Common myeloid progenitor, CD34-positive (primary cell): ENCODE measurements around the gene MORN1.

Experiments used
- CTCF ChIA-PET: fragments of 350-600 bp; sonication (Branson Sonifier 250); formaldehyde crosslinking; loops from one replicate; lab custom pipeline; 2021; ENCODE audit warnings: antibody characterized with exemption; lab: Charles Lee
- POLR2A ChIA-PET: fragments of 350-600 bp; sonication (Branson Sonifier 250); formaldehyde crosslinking; loops from one replicate; lab custom pipeline; 2021; ENCODE audit warnings: antibody characterized with exemption; lab: Charles Lee
- DNase-seq, 3 donors: peaks; one replicate each; pipeline versions ENCODE4 v3.0.0 to v3.0.0-alpha.2; 2013
- H3K27ac ChIP-seq, 2 experiments: 1 replicate in 1 of 2; 2 replicates in 1 of 2; pipeline ENCODE4 v1.7.0; 2013; ENCODE audit warnings: inconsistent platforms in 2 of 2, low read length in 2 of 2, mild to moderate bottlenecking in 2 of 2, low read depth in 1 of 2, moderate library complexity in 1 of 2; ENCODE audit not compliant: severe bottlenecking in 2 of 2, insufficient read depth in 1 of 2, poor library complexity in 1 of 2
- H3K27me3 ChIP-seq, 5 experiments: replicated peaks in 2 of 5; 1 replicate in 3 of 5; 2 replicates in 2 of 5; pipeline versions ENCODE4 v1.6.1 to v1.7.0; 2013; ENCODE audit warnings: low read length in 4 of 5, mild to moderate bottlenecking in 2 of 5, moderate library complexity in 2 of 5, inconsistent platforms in 1 of 5; ENCODE audit not compliant: insufficient read depth in 5 of 5, control insufficient read depth in 4 of 5
- H3K36me3 ChIP-seq, 4 experiments: 1 replicate in 2 of 4; 2 replicates in 2 of 4; pipeline versions ENCODE4 v1.6.1 to v1.7.0; 2013; ENCODE audit warnings: low read length in 3 of 4, control low read depth in 1 of 4, mild to moderate bottlenecking in 1 of 4; ENCODE audit not compliant: control insufficient read depth in 4 of 4, insufficient read depth in 4 of 4
- H3K4me1 ChIP-seq, 4 experiments: 1 replicate in 3 of 4; 2 replicates in 1 of 4; pipeline versions ENCODE4 v1.6.1 to v1.7.1; 2013; ENCODE audit warnings: low read length in 3 of 4, mild to moderate bottlenecking in 3 of 4, control low read depth in 1 of 4, inconsistent platforms in 1 of 4, moderate library complexity in 1 of 4; ENCODE audit not compliant: control insufficient read depth in 4 of 4, insufficient read depth in 4 of 4; ENCODE audit errors: control extremely low read depth in 1 of 4
- H3K4me3 ChIP-seq, 7 experiments: 1 replicate in 4 of 7; 2 replicates in 3 of 7; pipeline versions ENCODE4 v1.5.1 to v1.7.0; 2013; ENCODE audit warnings: mild to moderate bottlenecking in 7 of 7, low read length in 6 of 7, moderate library complexity in 6 of 7, inconsistent platforms in 2 of 7, low read depth in 2 of 7, control low read depth in 1 of 7; ENCODE audit not compliant: insufficient read depth in 4 of 7, control insufficient read depth in 1 of 7; ENCODE audit errors: extremely low read depth in 1 of 7
- H3K9me3 ChIP-seq, 5 experiments: 1 replicate in 4 of 5; 2 replicates in 1 of 5; pipeline versions ENCODE4 v1.6.1 to v1.7.1; 2013; ENCODE audit warnings: low read length in 4 of 5, mild to moderate bottlenecking in 2 of 5, inconsistent platforms in 1 of 5, low read depth in 1 of 5, moderate library complexity in 1 of 5; ENCODE audit not compliant: control insufficient read depth in 4 of 5, insufficient read depth in 2 of 5; ENCODE audit errors: control extremely low read depth in 1 of 5
- WGBS: methylation state at CpG from one replicate; pipeline ENCODE4 v1.1.5; 2013; ENCODE audit not compliant: insufficient coverage; 5-methylcytosine and 5-hydroxymethylcytosine counted together

MORN1 gene

DNA sequence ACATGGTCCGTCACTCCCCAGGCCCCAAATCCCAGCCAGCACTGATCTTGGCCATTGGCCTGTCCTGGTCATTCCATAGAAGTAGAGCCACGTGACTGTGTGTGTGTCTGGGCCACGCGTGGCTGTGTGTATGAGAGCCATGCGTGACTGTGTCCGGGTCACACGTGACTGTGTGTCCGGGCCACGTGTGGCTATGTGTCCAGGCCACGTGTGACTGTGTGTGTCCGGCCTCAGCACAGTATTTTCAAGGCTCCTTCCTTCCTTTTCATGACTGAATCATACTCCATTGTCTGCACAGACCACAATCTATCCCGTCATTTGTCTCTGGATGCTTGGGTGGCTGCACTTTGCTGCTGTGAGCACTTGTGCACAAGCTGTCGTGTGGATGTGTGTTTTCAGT lies 95.8 kb downstream of the MORN1 start:
- no peak overlapping the region for H3K4me3 ChIP-seq
- ChIA-PET CTCF (interaction anchor here (0.5 to 1.8 kb wide), 2 partner anchors 20 to 95 kb away, joined by 3 to 4 read pairs; no protein-coding TSS in a partner anchor), POLR2A (interaction anchor here (1.0 to 1.3 kb wide), 2 partner anchors 19 to 61 kb away, joined by 3 to 4 read pairs; no protein-coding TSS in a partner anchor)
- DNase-seq = no peak
- H3K27ac ChIP-seq = no peak overlapping the region
- 96% methylated on average over 11 of the region's 13 CpGs for WGBS
- H3K9me3 ChIP-seq = no peaks in the 10 kb centered on the region
- H3K27me3 ChIP-seq = no peaks in the 10 kb centered on the region
- peaks cover 6 to 93% (median 83%) of the 10 kb centered on the region in 4 experiments for H3K4me1 ChIP-seq
- H3K36me3 ChIP-seq = peaks cover 0 to 6% (median 0%) of the 10 kb centered on the region in 4 experiments

DNA sequence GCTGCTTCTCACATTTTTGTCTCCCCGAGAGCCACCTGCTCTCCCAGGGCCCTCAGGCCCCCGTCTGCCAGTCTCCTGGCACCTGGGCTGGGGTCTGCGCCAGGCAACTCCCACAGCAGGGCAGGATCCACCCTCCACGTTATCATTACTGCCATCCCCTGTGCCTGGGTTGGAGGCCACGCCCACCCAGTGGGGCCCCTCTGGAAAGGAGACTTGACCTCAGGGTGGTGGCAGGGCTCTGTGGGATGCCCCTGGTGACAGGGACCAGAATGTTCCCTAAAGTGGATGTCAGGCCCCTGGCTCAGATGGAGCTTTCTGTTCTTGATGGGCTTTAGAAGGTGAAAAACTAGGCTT lies 96.7 kb downstream of the MORN1 start:
- Histone ChIP-seq H3K36me3 (peaks cover 0 to 6% (median 0%) of the 10 kb centered on the region in 4 experiments), H3K27ac (no peak overlapping the region), H3K27me3 (no peaks in the 10 kb centered on the region), H3K9me3 (no peaks in the 10 kb centered on the region), H3K4me1 (peaks cover 6 to 93% (median 83%) of the 10 kb centered on the region in 4 experiments), H3K4me3 (peak overlapping the region in 2 of 7 experiments; percentile 37 to 42)
- POLR2A ChIA-PET = interaction anchor here (1.0 to 2.2 kb wide), 4 partner anchors 14 to 39 kb away, joined by 4 to 15 read pairs (median 6); no protein-coding TSS in a partner anchor
- 55% methylated on average over 4 of the region's 5 CpGs for WGBS
- no peak for DNase-seq
- CTCF ChIA-PET = interaction anchor here (0.5 to 2.8 kb wide), 3 partner anchors 21 to 105 kb away, joined by 3 to 8 read pairs (median 4); no protein-coding TSS in a partner anchor

DNA sequence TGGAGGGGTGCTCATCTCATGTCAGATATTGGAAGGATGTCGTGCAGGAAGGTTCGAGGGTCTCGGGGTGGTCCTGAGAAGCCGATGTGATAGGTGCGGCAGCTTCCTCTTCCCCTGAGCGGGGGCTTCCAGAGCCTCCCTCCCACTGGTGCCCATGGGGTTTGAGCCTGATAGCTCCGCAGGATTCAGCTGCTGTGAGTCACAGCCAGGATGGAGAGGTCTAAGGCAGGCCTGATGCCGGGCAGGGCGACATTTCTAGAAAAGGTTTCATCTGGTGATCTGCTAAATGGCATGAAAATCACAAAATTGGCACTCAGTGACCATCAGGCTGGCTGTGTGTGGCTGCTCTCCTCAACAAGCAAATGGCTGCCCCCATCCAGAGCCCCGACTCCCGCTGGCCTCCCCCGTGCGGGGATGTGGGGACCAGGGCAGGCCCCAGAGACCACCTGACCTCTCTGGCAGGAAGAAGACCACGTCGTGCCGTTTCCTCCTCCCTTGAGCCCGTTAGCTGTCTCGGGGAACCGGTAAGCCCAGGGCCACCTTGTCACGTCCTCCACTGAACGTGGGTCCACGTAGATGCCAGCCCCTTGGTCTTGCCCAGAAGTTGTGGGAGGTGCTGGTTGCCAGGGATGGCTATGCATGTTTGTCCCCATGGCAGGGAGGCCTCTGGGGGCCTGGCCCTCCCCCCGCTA lies 97.2 kb downstream of the MORN1 start:
- CTCF ChIA-PET = interaction anchor here (0.5 to 2.8 kb wide), 4 partner anchors 18 to 105 kb away, joined by 3 to 8 read pairs (median 4); no protein-coding TSS in a partner anchor
- H3K9me3 ChIP-seq = no peaks in the 10 kb centered on the region
- peaks cover 0 to 6% (median 0%) of the 10 kb centered on the region in 4 experiments for H3K36me3 ChIP-seq
- H3K4me1 ChIP-seq = peaks cover 6 to 93% (median 82%) of the 10 kb centered on the region in 4 experiments
- H3K27me3 ChIP-seq = no peaks in the 10 kb centered on the region
- 48% methylated on average over 17 of the region's 23 CpGs for WGBS
- DNase-seq = peak in 2 of 3 donors; percentile 65 to 75
- H3K4me3 ChIP-seq = peak overlapping the region in 2 of 7 experiments; percentile 37 to 42
- H3K27ac ChIP-seq = no peak overlapping the region
- POLR2A ChIA-PET = interaction anchor here (0.8 to 2.2 kb wide), 5 partner anchors 14 to 87 kb away, joined by 3 to 15 read pairs (median 4); no protein-coding TSS in a partner anchor

DNA sequence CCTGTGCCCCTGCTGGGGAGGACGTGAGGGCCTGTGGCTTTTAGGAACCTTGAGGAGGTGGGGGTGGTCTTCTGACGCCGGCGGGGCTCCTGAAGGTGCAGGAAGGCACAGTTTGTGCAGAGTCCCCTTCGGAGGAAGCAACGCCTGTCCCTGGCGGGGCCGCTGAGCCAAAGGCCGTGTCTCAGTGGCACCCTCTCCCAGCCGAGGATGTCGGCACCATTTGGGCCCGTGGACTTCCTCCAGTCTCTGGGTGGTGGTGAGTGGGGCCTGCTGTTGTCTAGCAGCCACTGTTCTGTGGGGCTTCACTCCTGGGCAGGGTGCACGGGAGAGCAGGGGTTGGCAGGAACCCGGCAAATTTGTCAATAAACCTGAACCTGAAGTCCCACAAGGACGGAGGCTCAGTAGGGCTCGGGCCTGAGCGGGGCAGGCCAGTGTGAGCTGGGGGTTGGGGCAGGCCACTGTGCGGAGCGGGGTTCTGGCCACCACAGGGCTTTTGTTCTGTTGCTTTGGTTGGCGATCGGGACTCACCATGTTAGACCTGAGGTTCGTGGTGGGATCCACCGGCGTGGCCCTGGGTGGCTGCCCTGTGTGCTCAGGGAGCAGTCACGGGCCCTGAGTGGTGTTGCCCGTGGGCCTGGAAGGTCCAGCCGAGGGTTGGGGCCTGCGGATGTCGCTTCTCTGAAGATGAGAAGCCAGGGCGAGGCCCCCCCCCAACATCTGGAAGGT lies 98.5 kb downstream of the MORN1 start:
- Histone ChIP-seq H3K9me3 (no peaks in the 10 kb centered on the region), H3K4me3 (no peak overlapping the region), H3K4me1 (peaks cover 10 to 92% (median 81%) of the 10 kb centered on the region in 4 experiments), H3K27ac (no peak overlapping the region), H3K27me3 (no peaks in the 10 kb centered on the region), H3K36me3 (peaks cover 0 to 6% (median 0%) of the 10 kb centered on the region in 4 experiments)
- DNase-seq = no peak
- WGBS = 86% methylated on average over 26 of the region's 30 CpGs
- CTCF ChIA-PET = interaction anchor here (1.0 to 5.4 kb wide), 8 partner anchors 7 to 89 kb away, joined by 3 to 31 read pairs (median 5); no protein-coding TSS in a partner anchor
- POLR2A ChIA-PET = interaction anchor here (0.8 to 5.4 kb wide), 5 partner anchors 7 to 89 kb away, joined by 3 to 80 read pairs (median 9); no protein-coding TSS in a partner anchor

DNA sequence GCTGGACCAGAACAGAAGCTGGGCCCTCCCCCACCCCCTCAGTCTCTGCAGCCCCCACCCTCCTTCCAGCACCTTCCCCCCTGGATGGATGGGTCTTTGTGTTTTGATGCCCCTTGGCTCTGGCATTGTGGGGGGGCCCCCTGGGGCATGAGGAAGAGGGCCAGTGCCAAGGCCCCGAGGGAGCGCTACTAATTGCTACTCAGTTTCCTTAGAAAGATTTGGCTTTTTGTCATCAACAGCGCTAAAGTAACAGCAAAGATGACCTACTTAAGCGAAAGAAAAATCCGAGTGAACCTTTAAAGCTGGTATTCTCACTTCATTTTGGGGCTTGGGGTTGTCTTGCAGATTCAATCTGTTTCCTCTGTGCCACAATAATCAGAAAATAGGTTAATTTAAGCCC lies 99.8 kb downstream of the MORN1 start:
- CTCF ChIA-PET = interaction anchor here (0.8 to 5.4 kb wide), 15 partner anchors 8 to 97 kb away, joined by 3 to 31 read pairs (median 6); partner anchors contain the start of gene FAAP20
- Histone ChIP-seq H3K27me3 (no peaks in the 10 kb centered on the region), H3K4me3 (peak overlapping the region in 3 of 7 experiments; percentile 57 to 75 (median 60)), H3K36me3 (peaks cover 0 to 7% (median 0%) of the 10 kb centered on the region in 4 experiments), H3K4me1 (peaks cover 10 to 81% (median 77%) of the 10 kb centered on the region in 4 experiments), H3K27ac (peak overlapping the region in 1 of 2 experiments; percentile 80), H3K9me3 (no peaks in the 10 kb centered on the region)
- WGBS = 40% methylated on average over 3 of the region's 5 CpGs
- POLR2A ChIA-PET = interaction anchor here (0.6 to 5.4 kb wide), 11 partner anchors 9 to 126 kb away, joined by 3 to 80 read pairs (median 8); partner anchors contain the start of genes MORN1, RER1 and SKI
- no peak for DNase-seq

DNA sequence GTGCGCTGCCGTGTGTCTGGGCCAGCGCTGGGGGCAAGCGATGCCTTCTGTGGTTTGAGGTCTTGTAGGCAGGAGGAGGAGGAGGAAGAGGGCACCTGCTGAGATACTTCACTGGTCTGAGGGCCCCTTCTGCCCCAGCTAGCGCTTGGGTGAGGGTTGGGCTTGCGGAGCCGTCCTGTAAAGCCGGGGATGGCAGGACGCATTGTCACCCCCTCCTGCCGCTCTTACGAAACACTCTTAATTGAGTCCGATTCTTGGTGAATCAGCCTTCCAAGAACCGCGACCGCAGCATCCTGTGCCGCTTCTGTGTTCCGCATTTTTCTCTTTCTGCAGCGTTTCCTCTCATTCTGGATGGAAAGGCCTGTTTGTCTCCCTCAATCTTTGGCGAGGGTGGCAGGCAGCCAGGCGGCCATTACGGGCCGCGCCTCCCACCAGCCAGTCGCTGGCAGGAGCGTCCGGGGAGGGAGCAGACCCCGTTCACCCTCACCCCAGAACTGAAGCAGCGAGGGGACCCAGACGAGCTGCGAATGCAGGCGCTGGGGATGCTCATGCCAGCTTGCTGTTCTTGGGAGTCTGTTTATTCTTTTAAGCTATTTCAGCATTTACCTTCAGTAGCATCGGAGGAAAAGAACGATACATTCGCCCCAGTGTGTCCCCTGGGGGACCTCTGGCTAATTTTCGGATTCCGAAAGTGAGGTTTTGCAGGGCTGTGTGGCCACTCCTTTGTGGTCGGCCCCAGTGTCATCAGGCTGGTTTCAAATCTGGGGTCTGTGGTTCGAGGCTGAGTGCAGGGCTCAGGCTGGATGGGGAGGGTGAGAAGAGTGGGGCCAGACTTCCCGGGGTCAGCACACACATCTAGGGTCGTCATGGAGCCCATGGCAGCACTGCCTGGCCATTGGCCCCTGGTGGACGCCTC lies 100.5 kb downstream of the MORN1 start:
- POLR2A ChIA-PET = interaction anchor here (0.8 to 5.4 kb wide), 14 partner anchors 9 to 101 kb away, joined by 3 to 80 read pairs (median 8); partner anchors contain the start of genes FAAP20, MORN1, RER1 and SKI
- Histone ChIP-seq H3K27ac (peak overlapping the region; percentile 64 to 80), H3K9me3 (no peaks in the 10 kb centered on the region), H3K36me3 (peaks cover 0 to 7% (median 0%) of the 10 kb centered on the region in 4 experiments), H3K4me3 (peak overlapping the region in 6 of 7 experiments; percentile 19 to 75 (median 58)), H3K27me3 (no peaks in the 10 kb centered on the region), H3K4me1 (peaks cover 10 to 79% (median 75%) of the 10 kb centered on the region in 4 experiments)
- DNase-seq = peak; percentile 98 to 99 (median 99)
- 1% methylated on average over 37 of the region's 41 CpGs for WGBS
- CTCF ChIA-PET = interaction anchor here (1.0 to 5.4 kb wide), 11 partner anchors 9 to 96 kb away, joined by 3 to 31 read pairs (median 8); partner anchors contain the start of gene FAAP20
